Hepatic stellate cell (primary cell): ENCODE data around the gene CFAP57.

Source experiments
- DNase-seq: peaks from one replicate; pipeline ENCODE4 v3.0.0; 2011; ENCODE audit warnings: low spot score

The CFAP57 gene

GRCh38 chr1:43299101-43299500, 127.0 kb downstream of the CFAP57 start:
- no peak for DNase-seq

- DNase-seq, result no peak
Measured at GRCh38 chr1:43300378-43301094, 128.4 kb downstream of the CFAP57 start, which contains the start of gene TIE1. Gene TIE1, plus strand, starts transcription at chr1:43300982. Its CDS starts 90 bp downstream, at chr1:43301072.

DNA sequence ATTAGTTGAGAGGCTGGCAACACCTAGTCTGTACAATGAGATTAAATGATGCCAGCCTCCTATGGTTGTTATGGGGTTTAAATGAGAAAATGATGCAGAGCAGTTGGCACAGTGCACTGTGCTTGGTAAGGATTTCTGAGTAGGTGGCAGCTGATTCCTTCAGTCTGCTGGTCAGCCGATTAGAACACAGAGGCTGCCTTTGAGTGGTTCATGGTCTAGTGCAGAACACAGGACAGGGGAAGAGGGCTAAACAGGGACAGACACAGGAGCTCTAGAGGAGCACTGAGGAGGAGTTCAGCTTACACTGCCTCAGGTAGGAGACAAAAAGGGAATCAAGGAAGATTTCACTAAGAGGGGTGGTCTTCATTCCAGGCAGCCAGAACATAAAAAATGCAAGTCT, 130.1 kb downstream of the CFAP57 start:
- DNase-seq, result no peak

DNA sequence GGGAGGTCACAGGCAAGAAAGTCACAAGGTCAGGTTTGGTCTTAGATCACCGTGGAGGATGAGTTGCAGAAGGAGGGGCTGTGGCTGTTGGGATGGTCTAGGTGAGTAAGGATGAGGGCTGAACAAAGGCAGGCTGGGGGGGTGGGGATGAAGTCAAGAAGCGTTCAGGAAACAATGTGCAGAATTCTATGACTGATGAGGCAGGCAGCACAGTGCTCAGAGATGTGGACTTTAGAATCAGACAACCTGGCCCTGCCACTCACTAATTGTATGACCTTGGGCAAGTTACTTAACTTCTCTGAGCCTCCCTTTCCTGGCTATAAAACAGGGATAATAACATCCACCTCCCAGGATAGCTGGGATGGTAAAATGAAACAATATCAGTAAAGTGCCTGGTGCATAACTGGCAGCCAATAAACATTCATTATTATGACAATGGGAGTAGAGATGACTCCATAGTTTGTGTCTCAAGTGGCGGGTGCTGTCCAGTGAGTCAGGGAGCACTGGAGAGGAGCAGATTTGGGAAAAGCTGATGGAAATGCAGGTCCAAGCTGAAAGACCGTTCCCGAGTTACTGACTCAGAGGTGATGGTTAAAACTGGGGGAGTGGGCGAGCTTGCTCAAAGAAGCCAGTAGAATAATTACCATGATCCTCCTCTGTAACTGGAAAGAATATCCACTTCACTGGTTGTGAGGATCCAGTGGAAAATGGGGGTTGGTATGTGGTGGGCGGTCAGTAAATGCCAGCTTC, 130.8 kb downstream of the CFAP57 start:
- no peak for DNase-seq

GRCh38 chr1:43303471-43304313, 131.6 kb downstream of the CFAP57 start:
- DNase-seq, result no peak
